PC-9 (cell line): Measurements from ENCODE around the gene HMGA1.

ENCODE experiments used
- CTCF ChIP-seq: fragments of 200-600 bp; sonication (generic); conservative IDR thresholded peaks from 2 replicates; pipeline ENCODE4 v1.6.1; 2017; ENCODE audit warnings: mixed run types, antibody characterized with exemption, mild to moderate bottlenecking, moderate library complexity
- EZH2 ChIP-seq: fragments of 200-600 bp; sonication (generic); IDR thresholded peaks from 2 replicates; pipeline ENCODE4 v1.8.0; 2017; ENCODE audit warnings: antibody characterized with exemption, low read depth

GRCh38 chr6:34239500-34239825 is 2.8 kb downstream of the HMGA1 start:
- TF ChIP-seq CTCF (no peak), EZH2 (no peak)
